Neutrophil (primary cell): ENCODE measurements around the gene GSPT2.

ENCODE experiments used
- H3K27ac ChIP-seq: fragments of 200-600 bp; sonication (generic); 2 replicates; pipeline ENCODE4 v1.5.1; 2016; ENCODE audit warnings: mild to moderate bottlenecking, moderate library complexity
- H3K27me3 ChIP-seq: fragments of 200-600 bp; sonication (generic); 2 replicates; pipeline ENCODE4 v1.6.0; 2016; ENCODE audit warnings: mild to moderate bottlenecking
- H3K36me3 ChIP-seq: fragments of 200-600 bp; sonication (generic); 2 replicates; pipeline ENCODE4 v1.5.1; 2017
- H3K4me1 ChIP-seq, 2 experiments: fragments of 200-600 bp in 1 of 2; sonication (generic) in 1 of 2; 1 replicate in 1 of 2; 2 replicates in 1 of 2; pipeline versions ENCODE4 v1.5.1 to v1.6.1; 2013 to 2016; ENCODE audit warnings: low read depth in 1 of 2, low read length in 1 of 2, mild to moderate bottlenecking in 1 of 2, moderate library complexity in 1 of 2; ENCODE audit not compliant: control insufficient read depth in 1 of 2, insufficient read depth in 1 of 2
- H3K4me3 ChIP-seq, 2 experiments: fragments of 200-600 bp in 1 of 2; sonication (generic) in 1 of 2; 1 replicate in 1 of 2; 2 replicates in 1 of 2; pipeline ENCODE4 v1.5.1; 2013 to 2016; ENCODE audit warnings: low read depth in 1 of 2, low read length in 1 of 2, mild to moderate bottlenecking in 1 of 2, moderate library complexity in 1 of 2
- H3K9me3 ChIP-seq: fragments of 200-600 bp; sonication (generic); 2 replicates; pipeline ENCODE4 v1.5.1; 2016
- TF ChIP-seq, protein P1 (sequence below): fragments of 200-600 bp; sonication (generic); IDR thresholded peaks from 2 replicates; pipeline ENCODE4 v1.5.1; 2016; ENCODE audit warnings: antibody characterized with exemption

GSPT2 gene

DNA sequence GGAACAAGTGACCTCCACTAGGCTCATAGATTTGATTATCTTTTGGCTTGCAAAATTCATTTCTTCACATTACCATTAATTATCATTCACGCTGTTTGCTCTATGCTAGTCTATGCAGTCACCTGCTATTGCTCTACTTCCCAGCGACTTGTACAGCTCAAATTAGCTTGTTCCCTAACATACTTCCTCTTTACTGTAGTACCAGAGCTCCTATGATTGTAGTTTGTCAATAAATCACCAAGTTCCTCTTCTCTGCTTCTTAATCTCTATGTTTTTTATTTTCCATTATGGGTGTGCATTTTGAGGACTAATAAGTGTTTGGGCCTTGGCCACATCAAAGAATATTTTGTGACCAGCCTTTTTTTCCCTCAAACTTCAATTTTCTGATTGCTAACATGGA is 6.2 kb upstream of the GSPT2 start:
- Histone ChIP-seq H3K4me1 (no peaks in the 10 kb centered on the region), H3K9me3 (no peaks in the 10 kb centered on the region), H3K36me3 (no peaks in the 10 kb centered on the region), H3K27ac (no peak overlapping the region), H3K4me3 (no peak overlapping the region), H3K27me3 (peaks cover 14% of the 10 kb centered on the region)
- TF ChIP-seq, protein P1, sequence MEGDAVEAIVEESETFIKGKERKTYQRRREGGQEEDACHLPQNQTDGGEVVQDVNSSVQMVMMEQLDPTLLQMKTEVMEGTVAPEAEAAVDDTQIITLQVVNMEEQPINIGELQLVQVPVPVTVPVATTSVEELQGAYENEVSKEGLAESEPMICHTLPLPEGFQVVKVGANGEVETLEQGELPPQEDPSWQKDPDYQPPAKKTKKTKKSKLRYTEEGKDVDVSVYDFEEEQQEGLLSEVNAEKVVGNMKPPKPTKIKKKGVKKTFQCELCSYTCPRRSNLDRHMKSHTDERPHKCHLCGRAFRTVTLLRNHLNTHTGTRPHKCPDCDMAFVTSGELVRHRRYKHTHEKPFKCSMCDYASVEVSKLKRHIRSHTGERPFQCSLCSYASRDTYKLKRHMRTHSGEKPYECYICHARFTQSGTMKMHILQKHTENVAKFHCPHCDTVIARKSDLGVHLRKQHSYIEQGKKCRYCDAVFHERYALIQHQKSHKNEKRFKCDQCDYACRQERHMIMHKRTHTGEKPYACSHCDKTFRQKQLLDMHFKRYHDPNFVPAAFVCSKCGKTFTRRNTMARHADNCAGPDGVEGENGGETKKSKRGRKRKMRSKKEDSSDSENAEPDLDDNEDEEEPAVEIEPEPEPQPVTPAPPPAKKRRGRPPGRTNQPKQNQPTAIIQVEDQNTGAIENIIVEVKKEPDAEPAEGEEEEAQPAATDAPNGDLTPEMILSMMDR: no peak

DNA sequence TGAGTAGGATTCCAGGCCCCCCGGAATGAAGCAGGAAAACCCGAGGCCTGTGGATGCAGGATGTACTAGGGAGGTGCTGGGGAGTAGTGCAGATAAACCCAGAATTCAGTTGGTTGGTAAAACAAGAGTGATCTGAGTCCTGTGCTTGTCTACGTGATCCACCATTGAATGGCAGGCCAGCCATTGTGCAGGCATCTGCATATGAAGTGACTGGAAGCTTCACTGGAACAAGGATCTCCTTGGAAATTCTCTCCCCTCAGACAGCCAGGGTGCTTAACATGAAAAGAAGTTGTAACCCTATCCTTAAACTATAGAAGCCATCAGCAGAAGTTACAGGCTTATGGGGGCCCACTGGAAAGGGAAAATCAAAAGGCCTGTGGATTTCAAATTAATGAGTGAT is 656 bp upstream of the GSPT2 start:
- Histone ChIP-seq H3K27ac (no peak overlapping the region), H3K4me3 (no peak overlapping the region), H3K36me3 (no peaks in the 10 kb centered on the region), H3K9me3 (no peaks in the 10 kb centered on the region), H3K27me3 (peaks cover 42% of the 10 kb centered on the region), H3K4me1 (peaks cover 0 to 4% of the 10 kb centered on the region in 2 experiments)
- TF ChIP-seq, protein P1: no peak

DNA sequence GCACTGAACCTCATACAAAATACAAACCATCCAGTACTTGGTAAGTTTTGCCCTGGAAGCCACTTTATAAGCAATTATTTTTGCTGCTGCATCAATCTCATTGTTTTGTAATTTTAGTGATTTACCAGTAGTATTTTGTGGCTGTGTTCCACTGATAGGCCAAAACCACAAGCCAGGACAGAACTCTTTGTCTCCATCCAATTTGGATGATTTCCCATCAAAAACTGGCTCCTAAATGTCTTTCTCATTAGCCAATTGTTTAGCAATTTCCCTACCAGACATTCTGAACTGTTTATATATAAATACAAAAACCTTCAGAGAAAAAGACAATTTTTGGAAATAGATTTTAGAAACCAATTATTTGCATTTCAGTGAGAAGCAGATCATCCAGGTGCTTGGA is 4.4 kb downstream of the GSPT2 start:
- H3K4me1 ChIP-seq: peaks cover 0 to 4% of the 10 kb centered on the region in 2 experiments
- TF ChIP-seq, protein P1: no peak
- H3K36me3 ChIP-seq: no peaks in the 10 kb centered on the region
- no peaks in the 10 kb centered on the region for H3K9me3 ChIP-seq
- H3K4me3 ChIP-seq: no peak overlapping the region
- H3K27ac ChIP-seq: no peak overlapping the region
- peaks cover 22% of the 10 kb centered on the region for H3K27me3 ChIP-seq

DNA sequence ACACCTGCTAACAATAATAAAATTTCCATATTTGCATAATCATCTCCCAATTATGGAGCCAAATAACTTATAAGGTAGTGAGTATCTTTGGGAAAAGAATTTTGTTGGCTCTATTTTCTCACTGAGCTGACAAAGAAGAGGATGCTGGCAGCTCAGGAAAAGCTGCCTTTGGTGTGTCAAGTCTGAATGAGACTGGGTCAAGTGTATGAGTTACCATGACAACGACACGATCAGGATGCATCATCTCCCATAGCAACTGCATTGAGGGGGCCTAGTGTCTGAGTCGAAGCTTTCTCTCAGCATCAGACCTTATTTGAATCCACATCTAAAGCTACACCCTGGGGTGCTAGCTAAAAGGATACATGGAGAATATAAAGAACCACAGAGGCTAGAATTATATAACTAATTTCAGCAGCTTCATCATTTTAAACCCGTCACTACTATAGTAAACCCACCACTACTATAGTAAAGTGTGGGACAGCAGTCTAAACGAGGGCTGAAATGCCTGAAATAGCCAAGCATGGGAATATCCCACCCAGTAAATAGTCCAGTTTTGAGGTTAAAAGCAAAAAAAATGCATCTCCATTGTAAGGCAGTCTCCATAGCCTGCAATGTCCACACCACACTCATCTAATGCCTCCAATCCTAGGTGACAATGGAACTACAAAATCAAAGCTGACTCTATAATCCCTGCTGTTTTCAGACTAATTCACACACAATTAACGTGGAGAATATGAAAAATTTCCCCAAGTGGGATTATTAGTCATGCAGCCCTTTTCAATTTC is 16.0 kb downstream of the GSPT2 start:
- H3K36me3 ChIP-seq: no peaks in the 10 kb centered on the region
- TF ChIP-seq, protein P1: no peak
- H3K27me3 ChIP-seq: no peaks in the 10 kb centered on the region
- H3K4me3 ChIP-seq: no peak overlapping the region
- no peaks in the 10 kb centered on the region for H3K9me3 ChIP-seq
- H3K4me1 ChIP-seq: peaks cover 0 to 5% of the 10 kb centered on the region in 2 experiments
- no peak overlapping the region for H3K27ac ChIP-seq

DNA sequence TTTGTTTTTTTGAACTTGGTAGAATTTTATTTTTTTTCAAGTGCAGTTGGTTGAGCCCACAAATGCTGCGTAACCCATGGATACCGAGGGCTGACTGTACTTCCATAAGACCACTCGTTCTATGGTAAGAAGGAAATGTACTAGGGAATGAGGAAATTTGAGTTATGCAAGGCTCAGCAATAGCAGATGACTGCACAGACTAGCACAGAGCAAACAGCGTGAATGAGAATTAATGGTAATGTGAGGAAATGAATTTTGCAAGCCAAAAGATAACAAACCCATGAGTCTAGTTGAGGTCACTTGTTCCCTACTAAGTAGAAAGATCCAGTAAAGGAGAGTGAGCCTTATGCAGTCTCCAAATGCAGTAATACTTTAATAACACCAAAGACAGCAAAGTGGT is 17.4 kb downstream of the GSPT2 start:
- H3K9me3 ChIP-seq: no peaks in the 10 kb centered on the region
- no peaks in the 10 kb centered on the region for H3K36me3 ChIP-seq
- H3K27ac ChIP-seq: no peak overlapping the region
- TF ChIP-seq, protein P1: no peak
- H3K27me3 ChIP-seq: no peaks in the 10 kb centered on the region
- no peak overlapping the region for H3K4me3 ChIP-seq
- H3K4me1 ChIP-seq: peaks cover 0 to 5% of the 10 kb centered on the region in 2 experiments
